A549 treated with AZD2906 at 1 μM for 4 hours (cell line): ENCODE results near the gene SQOR. TPM values are rescaled to one million over a fixed set of nuclear protein-coding genes. Genes with fewer than 3 reads are reported as not detected.

Source experiments
- total RNA-seq: library from RNA; stranded (reverse); fragments of 200-300 nt; extraction: Qiagen RNA extraction; gene quantifications from 5 replicates; pipeline ENCODE4 v1.2.3, GENCODE V29; 2022

SQOR gene
- 73.5 to 77.0 TPM (median 74.7 TPM) in 5 replicates for total RNA-seq

DNA sequence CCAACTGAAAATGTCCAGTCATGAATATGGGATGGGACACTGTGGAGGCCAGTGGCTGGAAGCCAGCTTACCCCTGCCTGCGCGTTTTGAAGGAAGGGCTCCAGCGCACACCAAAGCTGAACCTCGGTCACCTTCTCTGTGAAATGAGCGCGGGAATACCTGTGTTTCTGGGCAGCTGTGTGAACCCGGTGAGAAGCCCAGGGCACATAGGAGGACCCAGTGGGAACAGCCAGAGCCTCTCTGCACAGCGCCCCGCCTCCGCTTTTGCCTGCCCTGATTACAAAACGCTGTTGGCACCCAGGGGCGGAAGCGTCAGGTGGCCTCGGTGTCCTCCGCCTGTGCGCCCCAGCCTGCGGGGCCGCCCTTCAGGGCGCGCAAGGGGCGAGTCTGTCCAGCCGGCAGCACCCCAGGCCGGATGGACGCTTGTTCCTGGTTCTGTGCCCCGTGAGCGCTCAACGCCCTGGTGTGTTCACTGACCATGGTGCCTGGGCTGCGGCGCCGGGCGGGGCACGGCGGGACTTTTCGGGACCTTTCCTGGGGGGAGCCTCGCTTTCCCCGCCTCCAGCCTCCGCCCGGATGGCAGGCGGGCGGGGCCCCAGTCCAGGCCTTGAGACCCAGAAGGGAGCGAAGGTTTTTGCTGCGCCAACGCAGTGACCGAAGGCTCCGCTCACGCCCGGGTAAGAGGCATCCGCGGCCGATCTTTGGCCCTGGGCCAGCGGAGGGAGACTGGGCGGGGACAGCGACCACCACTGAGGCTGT, at the start of gene SQOR:
Gene SQOR, plus strand, starts transcription at position 598 of the 759 bp plus-strand sequence. CDS start 23,895 bp downstream, outside the sequence.

DNA sequence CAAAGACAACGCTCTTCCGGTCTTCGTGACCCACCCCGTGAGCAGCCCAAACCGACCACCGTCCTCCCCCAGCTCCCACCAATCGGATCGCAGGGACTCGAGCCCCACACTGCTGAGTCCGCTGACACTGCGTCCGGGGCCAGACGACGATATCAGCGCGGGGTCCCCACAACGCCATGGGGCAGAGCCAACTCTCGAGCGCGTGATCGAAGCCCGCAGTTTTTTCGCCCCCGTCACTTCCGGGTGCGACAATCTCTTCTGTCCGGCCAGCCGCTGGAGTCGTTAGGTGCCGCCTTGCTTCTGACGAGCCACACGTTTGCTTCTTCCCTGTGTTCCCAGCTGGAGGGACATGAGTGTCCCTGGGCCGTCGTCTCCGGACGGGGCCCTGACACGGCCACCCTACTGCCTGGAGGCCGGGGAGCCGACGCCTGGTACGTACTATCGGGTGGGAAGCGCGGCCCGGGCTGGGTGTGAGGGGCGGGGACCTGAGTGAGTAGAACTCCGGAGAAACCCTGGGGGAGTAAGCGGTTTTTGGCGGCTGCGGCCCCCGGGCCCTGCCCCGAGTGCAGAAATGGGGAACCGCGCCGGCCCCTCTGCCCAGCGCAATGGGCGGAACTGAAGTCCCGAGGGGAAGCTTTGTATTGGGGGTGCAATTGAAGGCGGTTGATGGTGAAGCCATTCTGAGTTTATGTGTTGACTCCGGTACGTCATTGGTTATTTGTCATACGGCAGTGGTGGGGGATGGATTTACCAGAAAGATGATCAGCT, 47.5 kb upstream of the SQOR start, which contains the start of gene BLOC1S6:
Gene BLOC1S6, plus strand, starts transcription at position 285 of the 768 bp plus-strand sequence. Its CDS starts 65 bp downstream, at position 350.

Other genes with a start within 250 kb of the SQOR start
- 1.4 to 1.7 TPM (median 1.7 TPM) in 5 replicates for gene SLC30A4, start 112.3 kb upstream of the SQOR start, total RNA-seq
- gene BLOC1S6, start 47.6 kb upstream of the SQOR start, total RNA-seq: 14.8 to 24.7 TPM (median 16.7 TPM) in 5 replicates